Measurements from ENCODE around the gene ELL.
"Not testable (repeated sequence)": the region's sequence is repeated elsewhere in the genome, so short reads cannot be mapped to it uniquely, and the experiment has no call there.

ELL gene

DNA sequence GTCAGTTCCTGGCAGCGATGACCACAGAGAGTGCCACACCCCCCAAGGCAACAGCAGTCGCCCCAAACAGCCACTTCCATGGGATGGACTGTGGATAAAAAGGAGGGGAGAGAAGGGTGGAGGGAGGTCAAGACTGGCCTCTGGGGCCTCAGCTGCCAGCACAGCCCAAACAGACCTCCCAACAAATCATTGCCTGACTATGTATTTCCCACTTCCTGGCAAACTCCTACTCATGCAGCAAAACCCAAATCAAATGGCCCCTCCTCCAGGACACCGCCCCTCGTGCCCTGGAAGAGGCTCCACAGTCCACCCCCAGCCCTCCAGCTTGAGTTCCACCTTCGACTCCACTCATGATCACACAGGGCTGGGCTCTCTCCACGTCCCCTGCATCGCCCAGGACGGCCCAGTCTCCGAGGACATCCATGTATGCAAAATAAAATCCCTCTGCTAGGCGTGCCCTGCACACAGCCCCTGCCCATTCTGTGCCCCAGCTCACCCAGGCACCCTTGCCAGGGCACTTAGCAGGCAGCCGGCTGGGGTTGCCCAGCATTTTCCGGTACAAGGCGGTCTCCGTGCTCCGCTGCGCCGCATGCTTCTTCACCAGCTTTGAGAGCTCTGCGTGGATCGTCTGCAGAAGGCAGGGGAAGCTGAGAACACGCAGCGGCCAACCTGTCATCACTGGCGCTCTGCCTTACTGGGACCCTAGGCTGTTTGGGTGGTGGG lies 10.5 kb upstream of the ELL start:
- DNase-seq (ENCODE audit: low read depth): no peak
- no peak overlapping the region for H3K4me3 ChIP-seq (ENCODE audit: low read depth, low read length)
- TF ChIP-seq, protein P1, sequence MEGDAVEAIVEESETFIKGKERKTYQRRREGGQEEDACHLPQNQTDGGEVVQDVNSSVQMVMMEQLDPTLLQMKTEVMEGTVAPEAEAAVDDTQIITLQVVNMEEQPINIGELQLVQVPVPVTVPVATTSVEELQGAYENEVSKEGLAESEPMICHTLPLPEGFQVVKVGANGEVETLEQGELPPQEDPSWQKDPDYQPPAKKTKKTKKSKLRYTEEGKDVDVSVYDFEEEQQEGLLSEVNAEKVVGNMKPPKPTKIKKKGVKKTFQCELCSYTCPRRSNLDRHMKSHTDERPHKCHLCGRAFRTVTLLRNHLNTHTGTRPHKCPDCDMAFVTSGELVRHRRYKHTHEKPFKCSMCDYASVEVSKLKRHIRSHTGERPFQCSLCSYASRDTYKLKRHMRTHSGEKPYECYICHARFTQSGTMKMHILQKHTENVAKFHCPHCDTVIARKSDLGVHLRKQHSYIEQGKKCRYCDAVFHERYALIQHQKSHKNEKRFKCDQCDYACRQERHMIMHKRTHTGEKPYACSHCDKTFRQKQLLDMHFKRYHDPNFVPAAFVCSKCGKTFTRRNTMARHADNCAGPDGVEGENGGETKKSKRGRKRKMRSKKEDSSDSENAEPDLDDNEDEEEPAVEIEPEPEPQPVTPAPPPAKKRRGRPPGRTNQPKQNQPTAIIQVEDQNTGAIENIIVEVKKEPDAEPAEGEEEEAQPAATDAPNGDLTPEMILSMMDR (IDR thresholded peaks at IDR 0.05; ENCODE audit: low read depth, low read length, missing control alignments): no peak

DNA sequence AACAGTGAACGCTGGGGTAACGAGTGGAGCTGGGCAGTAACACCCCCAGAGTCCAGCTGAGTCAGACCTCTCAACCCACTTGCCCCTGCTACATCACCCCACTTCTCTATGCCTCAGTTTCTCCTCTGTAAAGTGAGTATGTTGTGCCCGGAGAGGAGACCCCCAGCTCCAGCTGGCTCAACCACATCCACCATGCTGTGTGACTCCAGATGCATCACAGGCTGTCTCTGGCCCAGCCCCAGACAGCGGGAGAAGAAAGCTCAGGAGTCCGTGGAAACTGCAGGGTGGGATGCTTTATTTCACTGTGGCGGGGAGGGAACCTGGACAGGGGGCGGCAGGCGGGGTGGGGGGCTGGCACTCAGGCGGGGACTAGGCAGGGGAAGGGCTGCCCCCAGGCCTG lies 9.6 kb upstream of the ELL start:
- DNase-seq (ENCODE audit: low read depth): no peak
- TF ChIP-seq, protein P1 (IDR thresholded peaks at IDR 0.05; ENCODE audit: low read depth, low read length, missing control alignments): no peak
- H3K4me3 ChIP-seq (ENCODE audit: low read depth, low read length): no peak overlapping the region

DNA sequence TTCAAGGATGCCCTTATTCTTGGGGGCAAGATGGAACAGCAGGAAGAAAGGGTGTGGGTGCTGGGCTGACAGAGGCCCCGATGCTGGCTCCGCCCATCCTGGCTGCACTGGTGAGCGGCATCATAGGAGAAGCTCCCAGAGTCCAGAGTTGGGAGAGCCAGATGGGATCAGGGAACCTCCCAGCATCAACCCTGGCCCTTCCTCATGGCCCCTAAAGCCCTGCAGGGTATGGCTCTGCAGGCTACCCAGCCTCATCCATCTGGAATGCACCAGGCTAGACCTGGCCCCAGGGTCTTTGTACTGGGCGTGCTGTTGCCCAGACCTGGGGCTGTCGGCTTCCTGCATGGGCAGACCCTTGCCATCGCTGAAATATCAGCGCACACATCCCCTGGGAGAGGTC lies 7.9 kb upstream of the ELL start:
- TF ChIP-seq, protein P1 (IDR thresholded peaks at IDR 0.05; ENCODE audit: low read depth, low read length, missing control alignments): no peak
- H3K4me3 ChIP-seq (ENCODE audit: low read depth, low read length): no peak overlapping the region
- no peak for DNase-seq (ENCODE audit: low read depth)

DNA sequence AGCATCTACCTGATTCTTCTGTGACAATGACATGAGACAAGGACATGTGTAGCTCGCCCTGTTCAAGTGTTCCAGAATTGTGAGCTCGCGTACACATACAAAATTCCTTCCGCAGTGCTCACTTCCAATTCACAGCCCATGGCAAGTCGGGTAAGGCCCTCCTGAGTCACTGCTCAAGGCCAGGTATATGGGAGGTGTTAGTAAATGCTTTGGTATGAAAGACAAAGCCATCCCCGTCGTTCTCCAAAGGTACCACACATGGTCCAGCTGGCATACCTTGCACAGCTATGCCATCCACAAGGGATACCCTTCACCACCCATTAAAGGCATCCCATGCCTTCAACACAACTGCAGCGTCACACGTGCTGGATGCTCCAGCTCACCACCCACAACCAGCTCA lies 4.4 kb upstream of the ELL start:
- H3K4me3 ChIP-seq (ENCODE audit: low read depth, low read length): no peak overlapping the region
- TF ChIP-seq, protein P1 (IDR thresholded peaks at IDR 0.05; ENCODE audit: low read depth, low read length, missing control alignments): no peak
- no peak for DNase-seq (ENCODE audit: low read depth)

DNA sequence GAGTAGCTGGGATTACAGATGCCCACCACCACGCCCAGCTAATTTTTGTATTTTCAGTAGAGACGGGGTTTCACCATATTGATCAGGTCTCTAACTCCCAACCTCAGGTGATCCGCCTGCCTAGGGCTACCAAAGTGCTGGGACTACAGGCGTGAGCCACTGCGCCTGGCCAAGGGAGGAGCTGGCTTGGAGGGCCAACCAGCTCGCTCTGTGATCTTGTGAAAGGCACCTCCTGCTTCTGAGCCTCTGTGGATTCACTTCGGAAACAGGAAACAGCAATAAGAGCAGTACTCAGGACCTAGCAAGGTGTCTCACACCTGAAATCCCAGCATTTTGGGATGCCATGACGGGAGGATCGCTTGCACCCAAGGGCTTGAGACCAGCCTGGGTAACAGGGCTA lies 2.0 kb upstream of the ELL start:
- TF ChIP-seq, protein P1 (IDR thresholded peaks at IDR 0.05; ENCODE audit: low read depth, low read length, missing control alignments): no peak
- H3K4me3 ChIP-seq (ENCODE audit: low read depth, low read length): no peak overlapping the region
- DNase-seq (ENCODE audit: low read depth): no peak

DNA sequence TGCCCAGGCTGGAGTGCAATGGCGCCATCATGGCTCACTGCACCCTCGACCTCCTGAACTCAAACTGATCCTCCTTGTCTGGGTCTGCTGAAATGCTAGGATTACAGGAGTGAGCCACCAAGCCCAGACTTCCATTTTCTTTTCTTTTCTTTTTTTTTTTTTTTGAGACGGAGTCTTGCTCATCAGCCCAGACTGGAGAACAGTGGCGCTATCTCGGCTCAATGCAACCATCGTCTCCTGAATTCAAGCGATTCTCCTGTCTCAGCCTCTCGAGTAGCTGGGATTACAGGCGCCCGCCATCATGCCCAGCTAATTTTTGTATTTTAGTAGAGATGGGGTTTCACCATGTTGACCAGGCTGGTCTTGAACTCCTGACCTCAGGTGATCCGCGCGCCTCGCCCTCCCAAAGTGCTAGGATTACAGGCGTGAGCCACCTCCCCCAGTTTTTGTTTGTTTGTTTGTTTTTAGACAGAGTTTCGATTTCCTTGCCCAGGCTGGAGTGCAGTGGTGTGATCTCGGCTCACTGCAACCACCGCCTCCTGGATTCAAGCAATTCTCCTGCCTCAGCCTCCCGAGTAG lies 1.1 kb upstream of the ELL start:
- not testable (repeated sequence) for DNase-seq (ENCODE audit: low read depth)
- peak overlapping the region; percentile 13 for H3K4me3 ChIP-seq (ENCODE audit: low read depth, low read length)

DNA sequence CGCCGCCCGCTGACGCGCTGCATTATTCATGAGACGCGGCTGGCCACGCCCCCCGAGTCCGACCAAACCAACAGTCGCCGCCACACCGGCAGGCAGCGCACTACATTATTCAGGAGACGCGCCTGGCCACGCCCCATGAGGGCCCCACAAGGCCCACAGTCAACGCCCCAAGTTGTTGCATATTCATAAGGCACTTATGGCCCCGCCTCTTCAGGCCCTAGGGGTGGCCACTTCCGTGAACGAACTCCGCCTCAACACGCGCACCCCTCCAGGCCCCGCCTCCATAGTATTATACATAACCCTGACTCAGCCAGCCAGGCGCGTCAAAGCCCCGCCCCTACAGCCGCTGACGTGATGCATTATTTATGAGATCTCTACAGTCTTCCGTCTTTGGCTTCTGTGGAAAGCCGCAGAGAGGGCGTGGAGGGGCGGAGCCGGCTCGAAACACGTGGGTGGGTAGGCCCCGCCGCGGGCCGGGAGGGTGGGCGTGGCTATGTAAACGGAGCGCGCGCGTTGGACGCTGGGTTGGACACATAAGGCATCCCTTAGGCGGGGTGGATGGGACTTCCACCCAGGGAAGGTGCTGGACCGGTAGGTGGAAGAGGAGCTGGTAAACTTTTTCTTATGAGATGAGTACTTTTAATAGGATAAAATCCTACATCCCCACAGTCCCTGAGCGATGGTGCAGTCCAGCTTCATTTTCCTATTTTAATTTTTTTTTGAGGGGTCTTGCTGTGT lies 423 bp upstream of the ELL start:
- peak; percentile 99 for DNase-seq (ENCODE audit: low read depth)
- TF ChIP-seq, protein P1 (IDR thresholded peaks at IDR 0.05; ENCODE audit: low read depth, low read length, missing control alignments): no peak

More for the DNA sequence above, 423 bp upstream of the ELL start:
- peak overlapping the region; percentile 97 for H3K4me3 ChIP-seq (ENCODE audit: low read depth, low read length)
